Measurements from ENCODE around the gene CCPG1.

CCPG1 gene

GRCh38 chr15:55383687-55384086 lies 24.5 kb downstream of the CCPG1 start:
- in situ Hi-C loops (cut with HindIII; ENCODE audit: low sequenced_read_pairs) = loop anchor here (10.0 kb wide), 1 partner anchor 71 kb away; no protein-coding TSS in a partner anchor

DNA sequence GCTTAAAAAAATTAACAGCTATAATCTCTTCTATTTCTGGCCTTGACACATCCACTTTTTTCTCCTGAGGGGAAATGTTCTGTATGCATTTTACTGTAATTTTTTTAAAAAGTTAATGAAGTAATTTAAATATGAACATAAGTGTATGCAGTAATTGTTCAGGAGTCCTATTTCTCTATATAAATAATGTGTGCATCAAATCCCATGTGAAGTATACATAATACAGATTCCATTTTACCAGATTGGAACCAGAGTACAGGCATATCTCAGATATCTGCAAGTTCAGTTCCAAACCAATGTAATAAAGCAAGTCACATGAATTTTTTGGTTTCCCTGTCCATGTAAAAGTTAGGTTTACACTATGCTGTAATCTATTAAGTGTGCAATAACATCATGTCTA lies 26.6 kb downstream of the CCPG1 start:
- in situ Hi-C loops (cut with HindIII; ENCODE audit: low sequenced_read_pairs) = loop anchor here (10.0 kb wide), 1 partner anchor 73 kb away; no protein-coding TSS in a partner anchor

DNA sequence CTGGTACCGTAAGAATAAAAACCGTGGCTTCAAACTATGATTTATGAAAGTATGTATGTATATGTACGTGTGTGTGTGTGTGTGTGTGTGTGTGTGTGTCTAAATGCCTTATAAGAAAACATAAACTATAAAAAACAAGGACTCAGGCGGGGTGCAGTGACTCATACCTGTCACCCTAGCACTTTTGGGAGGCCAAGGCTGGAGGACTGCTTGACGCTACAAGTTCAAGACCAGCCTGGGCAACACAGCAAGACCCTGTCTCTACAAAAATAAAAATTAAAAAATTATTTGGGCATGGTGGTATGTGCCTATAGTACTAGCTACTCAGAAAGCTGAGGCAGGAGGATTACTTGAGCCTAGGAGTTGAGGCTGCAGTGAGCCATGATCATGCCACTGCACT lies 29.1 kb downstream of the CCPG1 start:
- in situ Hi-C loops (cut with HindIII; ENCODE audit: low sequenced_read_pairs) = no loop called here

GRCh38 chr15:55372701-55373440 lies 35.3 kb downstream of the CCPG1 start:
- in situ Hi-C loops (cut with HindIII; ENCODE audit: low sequenced_read_pairs) = no loop called here

GRCh38 chr15:55366981-55367380 lies 41.2 kb downstream of the CCPG1 start:
- in situ Hi-C loops (cut with HindIII; ENCODE audit: low sequenced_read_pairs) = no loop called here

DNA sequence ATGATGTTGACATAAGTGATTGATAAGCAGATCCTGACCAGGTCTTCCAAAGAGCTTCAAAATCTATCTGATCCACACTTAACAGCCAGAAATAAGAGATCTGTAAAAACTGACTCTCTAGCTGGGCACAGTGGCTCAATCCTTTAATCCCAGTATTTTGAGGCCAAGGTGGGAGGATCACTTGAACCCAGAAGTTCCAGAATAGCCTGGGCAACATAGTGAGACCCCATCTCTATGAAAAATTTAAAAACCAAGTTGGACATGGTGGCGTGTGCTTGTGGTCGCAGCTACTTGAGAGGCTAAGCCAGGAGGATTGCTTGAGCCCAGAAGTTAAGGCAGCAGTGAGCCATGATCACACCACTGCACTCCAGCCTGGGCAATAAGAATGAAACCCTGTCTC lies 45.5 kb downstream of the CCPG1 start:
- in situ Hi-C loops (cut with HindIII; ENCODE audit: low sequenced_read_pairs) = no loop called here

DNA sequence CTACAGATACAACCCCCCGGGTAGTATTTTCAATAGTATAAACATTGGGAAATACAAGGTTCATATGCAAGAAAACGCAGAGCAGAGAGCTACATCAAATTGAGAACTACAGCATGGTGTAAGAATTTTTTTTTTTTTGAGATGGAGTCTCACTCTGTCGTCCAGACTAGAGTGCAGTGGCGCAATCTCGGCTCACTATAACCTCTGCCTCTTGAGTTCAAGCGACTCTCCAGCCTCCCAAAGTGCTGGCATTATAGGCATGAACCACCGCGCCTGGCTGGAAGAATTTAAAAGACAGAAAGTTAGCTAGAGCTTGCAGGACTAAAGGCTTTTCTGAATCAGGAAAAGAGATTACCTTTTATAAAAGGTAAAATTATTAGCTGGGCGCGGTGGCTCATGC lies 47.1 kb downstream of the CCPG1 start:
- in situ Hi-C loops (cut with HindIII; ENCODE audit: low sequenced_read_pairs) = no loop called here

DNA sequence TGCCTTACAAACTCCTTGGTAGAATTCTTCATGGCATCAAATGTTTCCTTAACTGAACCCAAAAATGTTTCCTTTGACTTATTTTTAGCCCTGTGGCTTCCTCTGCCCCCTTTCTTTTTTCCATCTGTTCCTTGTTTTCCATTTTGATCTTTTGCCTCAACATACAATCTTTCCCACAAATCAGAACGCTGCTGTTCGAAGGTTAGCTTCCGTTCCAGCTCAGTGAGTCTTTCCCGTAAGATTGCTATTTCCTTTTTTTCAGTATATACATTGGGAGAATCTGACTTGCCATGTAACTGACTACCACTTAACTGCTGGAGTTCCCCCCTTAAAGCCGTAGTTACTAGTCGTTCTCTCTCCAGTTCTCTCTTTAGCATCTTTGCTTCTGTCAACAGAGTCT lies 47.9 kb downstream of the CCPG1 start:
- in situ Hi-C loops (cut with HindIII; ENCODE audit: low sequenced_read_pairs) = no loop called here

DNA sequence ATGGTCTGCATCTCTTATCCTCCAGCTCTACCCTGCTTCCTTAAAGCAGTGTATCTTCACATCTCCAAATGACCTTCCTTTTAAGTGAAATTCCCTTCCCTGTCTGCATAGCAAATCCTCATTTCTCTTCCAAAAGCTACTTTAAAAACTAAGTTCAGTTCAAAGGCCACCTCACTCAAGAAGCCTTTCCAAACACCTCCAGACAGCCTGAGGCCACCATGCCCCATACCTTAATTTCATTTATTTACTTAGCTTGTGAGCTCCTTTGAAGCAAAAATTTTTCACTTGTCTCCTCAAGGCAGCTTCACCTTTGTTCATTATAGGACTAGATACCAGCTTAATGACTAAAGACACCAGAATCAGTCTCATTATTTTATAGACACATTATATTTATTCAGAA lies 49.7 kb downstream of the CCPG1 start:
- in situ Hi-C loops (cut with HindIII; ENCODE audit: low sequenced_read_pairs) = no loop called here

GRCh38 chr15:55357774-55358173 lies 50.4 kb downstream of the CCPG1 start:
- in situ Hi-C loops (cut with HindIII; ENCODE audit: low sequenced_read_pairs) = no loop called here

GRCh38 chr15:55356985-55357585 lies 51.1 kb downstream of the CCPG1 start:
- in situ Hi-C loops (cut with HindIII; ENCODE audit: low sequenced_read_pairs) = no loop called here

DNA sequence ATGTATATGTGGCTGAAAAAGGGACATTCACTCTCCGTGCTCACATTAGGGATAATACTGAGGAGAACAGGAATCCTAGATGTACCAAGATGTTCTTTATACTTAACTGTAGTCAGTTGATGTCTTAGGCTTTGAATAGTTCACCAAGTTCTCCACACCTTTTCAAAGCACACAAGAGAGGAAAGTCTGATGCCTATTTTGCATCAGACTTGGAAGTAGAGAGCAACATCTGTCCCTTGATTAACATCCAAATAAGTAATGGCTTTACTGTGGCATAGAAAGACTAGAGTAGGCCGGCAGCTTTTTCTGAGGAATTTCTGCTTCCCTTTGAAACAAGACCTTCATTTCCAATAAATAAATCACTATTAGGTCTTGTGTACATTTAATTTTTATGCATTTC lies 55.1 kb downstream of the CCPG1 start:
- in situ Hi-C loops (cut with HindIII; ENCODE audit: low sequenced_read_pairs) = no loop called here

GRCh38 chr15:55349282-55349681 lies 58.9 kb downstream of the CCPG1 start:
- in situ Hi-C loops (cut with HindIII; ENCODE audit: low sequenced_read_pairs) = loop anchor here (5.0 kb wide), 1 partner anchor 68 kb away; no protein-coding TSS in a partner anchor

GRCh38 chr15:55348281-55348778 lies 59.8 kb downstream of the CCPG1 start:
- in situ Hi-C loops (cut with HindIII; ENCODE audit: low sequenced_read_pairs) = loop anchor here (5.0 kb wide), 1 partner anchor 69 kb away; no protein-coding TSS in a partner anchor

DNA sequence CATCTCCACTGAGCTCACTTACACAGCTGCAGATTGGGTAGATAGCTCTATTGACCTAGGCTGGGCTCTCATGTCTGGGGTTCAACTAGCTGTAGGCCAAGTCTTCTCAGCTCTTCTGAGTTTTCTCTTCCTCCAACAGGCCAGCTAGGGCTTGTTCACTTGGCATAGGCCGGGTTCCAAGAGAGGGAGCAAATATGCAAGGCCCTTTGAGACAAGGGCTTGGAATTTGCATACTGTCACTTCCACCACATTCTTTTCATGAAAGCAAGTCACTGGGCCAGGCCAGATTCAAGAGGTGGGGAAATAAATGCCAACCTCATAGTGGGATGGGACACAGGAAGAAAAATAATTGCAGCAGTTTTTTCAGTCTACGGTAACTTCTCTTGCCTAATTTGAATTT lies 64.0 kb downstream of the CCPG1 start:
- in situ Hi-C loops (cut with HindIII; ENCODE audit: low sequenced_read_pairs) = no loop called here

DNA sequence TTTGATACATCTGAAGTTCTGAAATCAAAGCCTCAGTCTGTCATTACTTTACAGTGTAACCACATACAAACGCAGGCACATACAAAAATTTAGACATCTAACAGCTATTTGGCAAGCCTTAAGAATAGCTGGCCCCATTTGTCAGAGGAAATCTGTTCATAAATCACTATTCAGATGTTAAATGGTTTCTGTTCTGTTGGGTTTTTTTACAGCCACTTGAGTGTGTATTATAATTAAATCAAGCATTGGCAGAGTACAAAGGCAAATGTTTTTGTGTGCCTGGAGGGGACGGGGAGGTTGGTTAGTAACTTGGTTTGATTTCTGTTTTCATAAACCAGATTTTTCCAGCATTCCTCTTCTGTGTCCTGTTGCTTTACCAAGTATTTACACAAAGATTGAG lies 65.0 kb downstream of the CCPG1 start:
- in situ Hi-C loops (cut with HindIII; ENCODE audit: low sequenced_read_pairs) = no loop called here

DNA sequence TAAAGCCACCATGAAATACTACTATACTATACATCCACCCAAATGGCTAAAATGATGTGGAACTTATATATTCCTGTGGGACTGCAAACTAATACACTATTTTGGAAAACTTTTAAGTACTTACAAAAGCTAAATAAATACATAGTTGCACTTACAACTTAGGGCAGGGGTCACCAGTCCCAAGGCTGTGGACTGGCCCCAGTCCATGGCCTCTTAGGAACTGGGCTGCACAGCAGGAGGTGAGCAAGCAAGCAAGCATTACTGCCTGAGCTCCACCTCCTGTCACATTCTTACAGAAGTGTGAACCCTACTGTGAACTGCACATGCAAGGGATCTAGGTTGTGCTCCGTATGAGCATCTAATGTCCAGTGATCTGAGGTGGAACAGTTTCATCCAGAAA lies 71.0 kb downstream of the CCPG1 start:
- in situ Hi-C loops (cut with HindIII; ENCODE audit: low sequenced_read_pairs) = no loop called here

- in situ Hi-C loops (cut with HindIII; ENCODE audit: low sequenced_read_pairs) = no loop called here
Measured at GRCh38 chr15:55334997-55335396, 73.2 kb downstream of the CCPG1 start.

GRCh38 chr15:55334371-55334770 lies 73.8 kb downstream of the CCPG1 start:
- in situ Hi-C loops (cut with HindIII; ENCODE audit: low sequenced_read_pairs) = no loop called here

DNA sequence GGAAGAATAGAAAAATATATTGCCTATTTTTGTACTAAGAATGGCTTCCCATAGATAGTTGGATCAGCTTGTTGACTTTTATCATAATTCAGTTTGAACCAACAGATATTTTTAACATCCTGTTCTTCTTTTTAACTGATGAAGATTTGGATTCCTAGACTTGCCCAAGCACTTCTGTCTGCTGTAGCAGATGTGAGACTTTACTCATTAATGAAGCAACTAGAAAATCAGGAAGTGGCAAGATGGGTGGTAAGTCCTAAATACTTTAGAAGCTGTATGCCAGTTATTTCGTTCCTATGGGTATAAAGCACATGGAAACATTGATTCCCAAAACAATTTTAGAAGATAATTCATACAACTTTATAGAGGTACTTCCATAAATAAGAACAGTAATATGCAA lies 80.8 kb downstream of the CCPG1 start:
- in situ Hi-C loops (cut with HindIII; ENCODE audit: low sequenced_read_pairs) = no loop called here

DNA sequence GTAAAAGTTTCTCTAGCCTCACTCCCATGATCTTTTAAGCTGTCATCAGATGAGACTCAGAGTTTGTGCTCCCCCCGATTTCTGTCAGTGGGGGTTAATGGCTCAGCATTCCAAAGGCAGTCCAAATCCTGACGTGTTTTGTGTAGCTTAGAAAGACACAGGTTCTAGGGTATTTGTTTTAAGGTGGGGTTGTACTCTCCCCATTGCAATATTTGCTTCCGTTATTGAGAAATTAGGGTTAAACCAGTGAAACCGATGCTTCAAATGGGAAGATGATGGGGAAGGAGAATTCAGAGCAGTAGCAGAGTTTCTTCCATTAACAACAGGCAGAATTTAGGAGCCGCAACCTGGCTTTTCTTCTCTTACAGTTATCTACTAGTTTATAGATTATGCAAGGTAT lies 85.7 kb downstream of the CCPG1 start:
- in situ Hi-C loops (cut with HindIII; ENCODE audit: low sequenced_read_pairs) = no loop called here

GRCh38 chr15:55320963-55321362 lies 87.2 kb downstream of the CCPG1 start:
- in situ Hi-C loops (cut with HindIII; ENCODE audit: low sequenced_read_pairs) = no loop called here

- in situ Hi-C loops (cut with HindIII; ENCODE audit: low sequenced_read_pairs) = no loop called here
Measured at GRCh38 chr15:55320238-55320550, 88.0 kb downstream of the CCPG1 start.
